Panc1 (cell line): ENCODE data around the gene SPRED2. TPM values are rescaled to one million over a fixed set of nuclear protein-coding genes. Genes with fewer than 3 reads are reported as not detected.

ENCODE experiments used
- ATAC-seq: fragments of 200-7000 bp; cut with Tn5 transposase; 2 replicates; pipeline ENCODE4 v1.9.1; 2020; ENCODE audit warnings: mild to moderate bottlenecking, moderate library complexity
- BruUV-seq: library from RNA; stranded (reverse); fragments of 400-500 nt; replicated peaks from 2 replicates; lab custom pipeline; 2021; lab: Mats Ljungman, UMichigan
- CTCF ChIA-PET: fragments of 300-600 bp; sonication (Branson Sonifier 250); formaldehyde crosslinking; loops from one replicate; lab custom pipeline; 2022; ENCODE audit warnings: antibody characterized with exemption; lab: Charles Lee
- POLR2A ChIA-PET: fragments of 300-600 bp; sonication (Branson Sonifier 250); formaldehyde crosslinking; loops from one replicate; lab custom pipeline; 2022; ENCODE audit warnings: antibody characterized with exemption; lab: Charles Lee
- DNase-seq: peaks from one replicate; pipeline ENCODE4 v3.0.0-alpha.2; 2010; ENCODE audit warnings: low read depth, low spot score
- H3K27ac ChIP-seq: 2 replicates; pipeline ENCODE4 v1.5.1; 2011; ENCODE audit warnings: mild to moderate bottlenecking, low read length, inconsistent platforms
- H3K27me3 ChIP-seq: fragments of 200-500 bp; sonication (Bioruptor generic); 2 replicates; pipeline ENCODE4 v1.6.0; 2014; ENCODE audit warnings: low read length, inconsistent platforms; ENCODE audit not compliant: control insufficient read depth, insufficient read depth
- H3K36me3 ChIP-seq: fragments of 200-500 bp; sonication (Bioruptor generic); 2 replicates; pipeline ENCODE4 v1.5.1; 2014; ENCODE audit warnings: inconsistent platforms, mild to moderate bottlenecking, low read length, moderate library complexity; ENCODE audit not compliant: control insufficient read depth, insufficient read depth
- H3K4me1 ChIP-seq: 2 replicates; pipeline ENCODE4 v1.5.1; 2011; ENCODE audit warnings: inconsistent platforms, mild to moderate bottlenecking, low read length, moderate library complexity; ENCODE audit not compliant: control insufficient read depth, insufficient read depth
- H3K4me3 ChIP-seq, 2 experiments: 2 replicates each; pipeline ENCODE4 v1.5.1; 2011 to 2012; ENCODE audit warnings: low read depth in 2 of 2, low read length in 2 of 2, mild to moderate bottlenecking in 2 of 2, inconsistent platforms in 1 of 2, moderate library complexity in 1 of 2
- H3K9me3 ChIP-seq: fragments of 200-500 bp; sonication (Bioruptor generic); 2 replicates; pipeline ENCODE4 v1.5.1; 2014; ENCODE audit warnings: low read depth, mild to moderate bottlenecking, inconsistent platforms, low read length, moderate library complexity; ENCODE audit not compliant: control insufficient read depth, insufficient read depth
- CTCF ChIP-seq: fragments of 450-650 bp; IDR thresholded peaks from 2 replicates; pipeline ENCODE4 v1.5.1; 2017; ENCODE audit warnings: mild to moderate bottlenecking
- POLR2AphosphoS5 ChIP-seq: IDR thresholded peaks from 2 replicates; pipeline ENCODE4 v1.6.1; 2012; ENCODE audit warnings: mild to moderate bottlenecking, low read depth, low read length, moderate library complexity
- REST ChIP-seq, 2 experiments: IDR thresholded peaks; 2 replicates each; pipeline ENCODE4 v1.6.1; 2011 to 2012; ENCODE audit warnings: low read depth in 2 of 2, control low read depth in 1 of 2, low read length in 1 of 2, mild to moderate bottlenecking in 1 of 2, moderate library complexity in 1 of 2; ENCODE audit not compliant: insufficient read depth in 1 of 2
- SIN3A ChIP-seq: IDR thresholded peaks from 2 replicates; pipeline ENCODE4 v1.6.1; 2012; ENCODE audit warnings: low read depth, mild to moderate bottlenecking, low read length, moderate library complexity, borderline replicate concordance; ENCODE audit not compliant: insufficient read depth
- TCF7L2 ChIP-seq: IDR thresholded peaks from 2 replicates; pipeline ENCODE4 v1.6.1; 2011; ENCODE audit warnings: mild to moderate bottlenecking, low read depth, low read length, inconsistent platforms
- in situ Hi-C: cut with HindIII; loops from 2 replicates; pipeline ENCODE4 v1.10.0; 2016; ENCODE audit warnings: low sequenced_read_pairs, low pct_unique_long_range_greater_than_20kb
- intact Hi-C: fragments of 100-400 bp; cut with micrococcal nuclease; formaldehyde crosslinking; loops from one replicate; pipeline ENCODE4 v1.10.0; 2022; ENCODE audit not compliant: unreplicated experiment
- total RNA-seq: library from RNA; stranded (reverse); gene quantifications from one replicate; pipeline ENCODE4 v1.2.1, GENCODE V29; 2021; ENCODE audit not compliant: unreplicated experiment

Gene SPRED2
- total RNA-seq, 1 experiment from 2014 or later, result 60.1 TPM

- Histone ChIP-seq H3K9me3 (no peaks in the 10 kb centered on the region), H3K27ac (no peak overlapping the region), H3K4me3 (no peak overlapping the region), H3K4me1 (no peaks in the 10 kb centered on the region), H3K36me3 (no peaks in the 10 kb centered on the region), H3K27me3 (no peaks in the 10 kb centered on the region)
- ChIA-PET CTCF (interaction anchor here (0.6 kb wide), 1 partner anchor 16 kb away, joined by 3 read pairs; no protein-coding TSS in a partner anchor), POLR2A (no interaction called here)
- TF ChIP-seq TCF7L2 (no peak), SIN3A (no peak), CTCF (no peak), REST (IDR thresholded peaks at IDR 0.05; ENCODE audit: insufficient read depth in 1 of 2, low read depth in 2 of 2, low read length in 1 of 2) (no peak), POLR2AphosphoS5 (no peak)
- ATAC-seq (no peak), DNase-seq (no peak)
- in situ Hi-C loops (no loop called here), intact Hi-C loops (no loop called here)
- no TSS peak for BruUV-seq
These were observed 32.2 kb upstream of the SPRED2 start for GRCh38 chr2:65464604-65465003.

- Histone ChIP-seq H3K36me3 (no peaks in the 10 kb centered on the region), H3K9me3 (no peaks in the 10 kb centered on the region), H3K4me1 (no peaks in the 10 kb centered on the region), H3K27ac (no peak overlapping the region), H3K27me3 (no peaks in the 10 kb centered on the region), H3K4me3 (no peak overlapping the region)
- no peak for TF ChIP-seq CTCF
- ATAC-seq (no peak), DNase-seq (no peak)
- in situ Hi-C loops, result no loop called here
- ChIA-PET POLR2A (interaction anchor here (0.6 kb wide), 1 partner anchor 204 kb away, joined by 3 read pairs; no protein-coding TSS in a partner anchor), CTCF (no interaction called here)
- intact Hi-C loops, result no loop called here
- BruUV-seq, result no TSS peak
These were observed 26.6 kb upstream of the SPRED2 start for GRCh38 chr2:65458999-65459398.
